C4-2B (cell line): Measurements from ENCODE around the gene PLEKHS1.
"Not testable (repeated sequence)": the region's sequence is repeated elsewhere in the genome, so short reads cannot be mapped to it uniquely, and the experiment has no call there.

Source experiments
- CTCF ChIP-seq: fragments of 450-650 bp; conservative IDR thresholded peaks from 2 replicates; pipeline ENCODE4 v1.5.1; 2017; ENCODE audit warnings: mild to moderate bottlenecking
- ZFX ChIP-seq: fragments of 450-650 bp; IDR thresholded peaks from 2 replicates; pipeline ENCODE4 v1.6.1; 2017

GRCh38 chr10:113814700-113815099, 63.2 kb downstream of the PLEKHS1 start:
- TF ChIP-seq CTCF, ZFX: not testable (repeated sequence)
